DMS53 (cell line): ENCODE data around the gene RTEL1.
"Not testable (repeated sequence)": the region's sequence is repeated elsewhere in the genome, so short reads cannot be mapped to it uniquely, and the experiment has no call there.

Experiments
- DNase-seq: peaks from one replicate; lab custom pipeline; 2025; lab: John Stamatoyannopoulos, UW

Gene RTEL1

DNA sequence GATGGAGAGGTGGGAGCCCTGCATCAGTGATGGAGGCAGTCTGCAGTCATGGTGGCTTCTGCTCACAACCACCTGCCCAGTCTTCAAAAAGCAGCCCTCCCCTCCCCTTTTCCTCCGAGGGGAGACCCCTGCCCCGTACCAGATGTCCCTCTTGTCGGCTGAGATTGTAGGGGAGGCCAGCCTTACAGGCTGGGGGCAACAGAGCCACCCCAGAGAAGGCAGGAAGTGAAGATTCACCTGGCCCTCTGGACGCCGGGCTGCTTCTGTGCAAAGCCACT lies 42.9 kb downstream of the RTEL1 start:
- no peak for DNase-seq

DNA sequence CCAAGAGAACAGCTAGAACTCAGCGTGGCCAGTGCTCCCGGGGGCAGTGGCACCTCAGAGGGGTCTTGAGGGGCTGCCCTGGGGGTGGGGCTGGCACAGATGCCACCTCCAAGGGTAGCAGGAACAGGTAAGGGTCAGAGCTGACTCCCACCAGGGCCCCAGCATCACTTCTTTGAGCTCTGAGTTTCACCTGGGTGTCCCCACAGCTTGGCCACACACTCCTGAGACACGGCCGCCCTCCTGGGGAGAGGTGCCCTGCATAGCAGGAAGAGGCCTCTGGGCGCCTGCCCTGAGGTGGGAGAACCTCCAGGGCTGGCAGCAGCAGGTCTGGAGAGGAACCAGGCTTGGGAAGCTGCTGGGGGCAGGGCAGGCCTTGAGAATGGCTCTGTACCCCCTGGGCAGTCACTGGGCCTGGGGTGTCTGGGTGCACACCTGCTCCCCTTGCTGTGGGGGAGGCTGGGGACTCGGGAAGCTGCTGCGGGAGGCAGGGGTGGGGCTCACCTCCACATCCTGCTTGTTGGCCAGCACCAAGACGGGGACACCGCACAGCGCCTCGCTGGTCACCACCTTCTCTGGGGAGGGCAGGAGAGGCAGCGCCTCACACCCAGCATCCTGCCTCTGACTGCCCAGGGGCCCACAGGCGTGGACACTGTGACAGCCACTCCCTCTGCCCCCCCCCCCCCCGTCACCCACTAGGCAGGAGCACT lies 43.4 kb downstream of the RTEL1 start:
- DNase-seq: no peak

DNA sequence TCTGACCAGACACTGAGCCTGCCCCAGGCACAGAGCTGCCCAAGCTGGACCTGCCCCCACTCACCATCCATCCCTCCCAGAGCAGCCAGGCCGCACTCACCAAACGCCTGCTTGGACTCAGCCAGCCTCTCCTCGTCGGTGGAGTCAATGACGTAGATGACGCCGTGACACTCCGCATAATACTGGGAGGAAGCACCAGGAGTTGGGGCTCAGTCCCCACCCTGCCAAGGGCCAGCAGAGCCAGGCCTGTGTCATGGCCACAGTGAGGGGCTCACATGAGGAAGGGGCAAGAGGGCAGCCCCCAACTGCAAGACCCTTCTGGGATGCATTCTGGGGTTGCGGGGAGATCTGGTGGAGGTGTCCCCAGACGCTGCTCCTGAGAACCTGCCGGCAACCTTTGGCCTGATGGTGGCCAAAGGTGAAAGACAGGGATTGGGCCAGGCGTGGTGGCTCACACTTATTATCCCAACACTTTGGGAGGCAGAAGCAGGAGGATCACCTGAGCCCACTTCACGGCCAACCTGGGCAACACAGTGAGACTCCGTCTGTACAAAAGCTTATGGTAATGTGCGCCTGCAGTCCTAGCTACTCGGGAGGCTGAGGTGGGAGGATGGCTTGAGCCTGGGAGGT lies 44.0 kb downstream of the RTEL1 start:
- no peak for DNase-seq

DNA sequence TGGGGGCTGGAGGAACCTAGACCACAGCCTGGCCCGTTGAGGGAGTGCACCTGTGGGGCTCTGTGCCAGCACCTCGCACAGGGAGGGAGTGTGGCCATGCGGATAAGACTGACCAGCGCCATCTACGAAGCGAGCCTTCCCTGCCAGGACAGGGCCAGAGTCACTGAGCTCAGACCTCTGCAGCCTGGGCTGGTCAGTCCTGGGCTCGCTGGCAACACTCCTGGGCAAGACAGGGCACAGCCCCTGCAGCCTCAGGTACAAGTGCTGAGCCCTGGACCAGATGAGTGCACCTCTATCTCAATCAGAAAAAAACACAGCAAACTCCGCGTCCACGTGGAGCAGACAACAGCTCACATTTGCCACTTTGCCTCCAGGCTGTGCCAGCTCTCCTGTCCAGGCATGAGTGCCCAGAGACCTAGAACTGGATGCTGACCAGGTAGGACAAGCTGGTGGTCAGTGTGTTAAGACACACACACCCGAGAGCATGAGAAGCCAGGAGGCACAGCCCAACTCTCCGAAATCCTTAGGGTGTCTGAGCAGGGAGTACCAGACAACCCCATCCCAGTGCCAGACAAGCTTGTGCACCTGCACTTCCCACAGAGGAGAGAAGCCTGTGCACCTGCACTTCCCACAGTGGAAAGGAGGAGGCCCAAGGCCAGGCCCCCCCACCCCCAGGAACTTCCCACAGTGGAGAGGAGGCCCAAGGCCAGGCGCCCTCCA lies 44.8 kb downstream of the RTEL1 start:
- DNase-seq: no peak

DNA sequence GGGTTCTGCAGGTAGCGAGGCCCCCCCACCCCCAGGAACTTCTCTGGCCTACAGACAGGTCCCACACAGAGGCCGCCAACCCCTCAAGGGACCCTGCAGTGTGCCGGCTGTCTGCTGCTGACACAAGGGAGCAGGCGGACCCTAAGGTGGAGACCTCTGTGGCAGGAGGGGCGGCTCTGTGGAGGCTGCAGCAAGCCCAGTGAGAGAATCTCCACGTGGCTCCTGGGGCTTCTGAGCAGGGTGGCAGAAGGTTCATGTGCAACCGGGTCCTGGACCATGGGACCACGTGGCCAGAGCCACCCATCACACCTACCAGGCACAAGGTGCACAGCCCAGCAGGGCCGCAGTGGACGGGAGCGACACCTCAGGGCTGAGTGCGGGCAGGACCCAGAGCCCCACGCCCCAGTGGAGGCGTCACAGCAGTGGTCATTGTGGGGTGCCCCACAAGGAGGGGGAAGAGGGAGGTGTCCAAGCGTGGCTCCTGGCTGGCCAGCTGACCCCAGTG lies 45.4 kb downstream of the RTEL1 start:
- DNase-seq: no peak

DNA sequence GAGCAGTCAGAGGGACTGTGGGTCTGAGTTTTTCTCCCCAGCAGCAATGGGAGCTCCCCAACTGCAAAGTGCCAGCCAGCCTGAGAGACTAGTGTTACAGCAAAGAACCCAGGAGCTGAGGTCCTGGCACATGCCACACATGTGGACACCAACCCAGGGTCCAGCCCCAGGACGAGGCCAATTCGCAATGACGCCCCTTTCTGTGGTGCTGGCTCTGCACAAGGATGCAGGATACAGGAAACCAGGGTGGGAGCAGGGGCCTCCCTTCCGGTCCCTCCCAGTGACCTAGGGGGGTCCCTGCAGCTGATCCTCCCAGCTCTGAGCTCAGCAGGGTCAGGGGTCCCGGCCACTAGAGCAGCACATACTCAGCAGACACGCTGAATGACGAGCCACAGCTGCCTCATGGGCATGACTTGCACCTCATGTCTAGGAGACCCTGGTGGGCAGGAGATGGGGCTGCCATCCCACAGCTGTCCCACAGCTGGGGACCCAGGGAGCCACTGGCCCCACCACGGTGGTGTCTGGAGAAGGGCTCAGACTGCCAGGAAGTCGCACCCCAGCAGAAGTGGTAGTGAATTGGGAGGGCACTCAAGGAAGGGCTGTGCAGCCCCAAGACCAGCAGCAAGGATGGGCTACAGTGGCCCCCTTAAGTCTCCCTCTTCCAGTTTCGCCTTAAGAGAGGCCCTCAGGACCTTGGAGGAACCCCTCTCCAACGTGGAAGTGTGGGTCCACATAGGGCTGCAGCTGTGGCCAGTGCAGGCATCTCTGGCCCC lies 46.0 kb downstream of the RTEL1 start:
- DNase-seq: no peak

DNA sequence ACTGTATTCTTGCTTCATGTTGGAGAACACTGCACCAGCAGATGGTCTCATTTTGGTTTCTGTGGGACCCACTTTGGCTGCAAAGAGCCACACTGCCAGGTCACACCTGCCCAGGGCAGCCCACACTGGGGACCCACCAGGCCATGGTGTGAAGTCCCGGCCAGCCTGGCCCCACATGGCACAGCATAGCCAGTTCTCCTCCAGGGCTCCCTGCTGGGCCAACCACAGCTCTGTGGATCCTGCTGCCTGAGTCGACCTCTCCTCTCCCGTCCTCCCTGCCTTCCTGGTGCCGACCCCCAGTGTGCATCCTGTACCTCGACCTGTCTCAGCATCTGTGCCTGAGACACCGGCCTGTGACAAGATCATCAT lies 46.6 kb downstream of the RTEL1 start:
- no peak for DNase-seq

DNA sequence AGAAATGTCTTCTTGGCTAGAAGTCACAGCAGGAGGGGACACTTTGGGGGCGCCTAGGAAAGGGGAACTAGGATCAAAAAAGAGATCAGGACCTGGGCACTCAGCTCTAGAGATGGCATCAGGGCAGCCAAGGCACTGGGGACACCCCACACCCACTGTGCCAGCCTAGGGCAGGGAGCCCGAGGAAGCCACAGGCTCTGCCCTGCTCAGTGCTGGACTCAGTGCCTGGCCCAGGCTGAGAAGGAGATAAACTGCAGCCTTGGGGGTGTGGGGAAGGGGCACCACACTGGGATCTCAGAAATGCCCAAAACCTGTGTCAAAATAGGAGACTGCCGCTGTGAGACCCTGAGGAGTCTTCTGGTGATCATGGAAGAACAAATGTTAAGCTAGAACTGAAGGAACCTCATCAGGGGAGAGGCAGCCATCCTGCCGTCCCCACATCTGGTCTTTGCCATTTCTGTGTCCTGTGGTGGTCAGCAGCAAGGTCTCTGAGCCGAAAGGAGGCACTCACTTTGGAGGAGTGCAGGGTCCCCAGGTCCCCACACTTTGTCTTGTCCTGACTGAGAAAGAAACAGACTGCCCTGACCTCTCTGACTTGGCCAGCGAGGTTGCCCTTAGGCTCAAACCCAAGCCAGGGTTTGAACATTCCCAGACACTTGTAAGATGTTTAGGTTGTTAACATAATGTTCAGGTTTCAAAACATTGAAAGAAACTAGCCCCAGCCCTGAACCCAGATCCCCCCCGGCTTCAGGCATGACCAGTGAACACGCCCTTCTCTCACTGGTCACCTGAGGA lies 47.3 kb downstream of the RTEL1 start:
- no peak for DNase-seq

DNA sequence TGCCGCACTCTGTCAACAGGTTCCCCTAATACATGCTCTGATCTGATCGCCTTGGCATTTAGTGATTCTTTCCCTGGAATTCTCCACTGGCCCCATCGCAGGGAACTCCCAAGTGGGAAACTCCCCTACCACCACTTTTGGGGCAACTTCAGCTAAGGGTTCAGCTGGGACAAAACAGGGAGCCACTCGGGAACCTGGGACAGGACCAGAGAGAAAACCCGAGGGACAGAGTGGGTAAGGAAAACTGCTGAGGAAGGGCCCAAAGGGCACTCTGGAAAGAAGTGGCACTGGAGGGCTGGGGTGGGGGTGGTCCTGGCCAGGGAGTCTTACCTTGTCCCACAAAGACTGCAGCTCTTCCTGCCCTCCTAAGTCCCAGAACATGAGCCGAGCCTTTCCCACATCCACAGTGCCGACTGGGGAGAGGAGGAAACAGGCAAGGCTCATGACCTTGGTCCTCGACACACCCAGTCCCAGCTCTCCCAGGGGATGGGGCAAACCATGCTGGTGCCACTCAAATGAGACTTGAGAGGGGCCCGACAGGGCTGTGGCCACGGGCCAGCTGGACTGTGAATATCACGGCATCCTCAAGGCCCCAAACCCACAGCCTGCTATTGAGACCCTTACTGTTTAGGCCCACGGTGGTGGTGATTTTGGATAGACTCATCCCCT lies 48.0 kb downstream of the RTEL1 start:
- no peak for DNase-seq

DNA sequence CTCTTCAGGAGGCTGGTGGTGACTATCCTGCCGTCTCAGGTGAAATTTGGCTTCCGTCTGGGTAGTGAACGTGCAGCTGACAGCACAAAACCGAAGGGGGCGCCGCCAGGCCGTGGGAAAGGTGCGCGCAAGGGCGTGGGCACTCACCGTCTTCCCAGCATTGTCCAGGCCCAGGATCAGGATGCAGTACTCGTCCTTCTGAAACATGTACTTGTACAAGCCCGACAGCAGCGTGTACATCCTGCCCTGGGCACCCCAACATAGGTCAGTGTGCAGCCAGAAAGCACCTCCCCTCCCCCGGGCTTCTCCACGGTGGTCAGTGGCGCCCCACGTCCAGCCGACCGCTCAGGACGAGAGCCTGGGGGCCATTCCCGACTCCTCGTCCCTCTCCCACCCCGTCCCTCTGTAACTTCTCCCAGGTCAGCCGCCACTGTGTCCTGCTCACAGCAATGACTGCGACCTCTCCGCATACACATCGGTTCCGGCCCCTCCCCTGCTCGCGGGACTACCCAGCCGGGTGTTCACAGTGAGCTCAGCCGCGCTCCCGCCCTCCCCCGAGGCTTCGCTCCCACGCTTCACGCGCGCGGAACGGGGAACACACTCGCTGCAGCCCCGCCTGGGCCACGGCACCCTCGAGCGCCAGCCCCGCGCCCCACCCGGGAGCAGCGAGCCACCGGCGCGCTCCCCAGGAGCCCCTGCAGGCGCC lies 48.9 kb downstream of the RTEL1 start:
- DNase-seq: peak; percentile 74

DNA sequence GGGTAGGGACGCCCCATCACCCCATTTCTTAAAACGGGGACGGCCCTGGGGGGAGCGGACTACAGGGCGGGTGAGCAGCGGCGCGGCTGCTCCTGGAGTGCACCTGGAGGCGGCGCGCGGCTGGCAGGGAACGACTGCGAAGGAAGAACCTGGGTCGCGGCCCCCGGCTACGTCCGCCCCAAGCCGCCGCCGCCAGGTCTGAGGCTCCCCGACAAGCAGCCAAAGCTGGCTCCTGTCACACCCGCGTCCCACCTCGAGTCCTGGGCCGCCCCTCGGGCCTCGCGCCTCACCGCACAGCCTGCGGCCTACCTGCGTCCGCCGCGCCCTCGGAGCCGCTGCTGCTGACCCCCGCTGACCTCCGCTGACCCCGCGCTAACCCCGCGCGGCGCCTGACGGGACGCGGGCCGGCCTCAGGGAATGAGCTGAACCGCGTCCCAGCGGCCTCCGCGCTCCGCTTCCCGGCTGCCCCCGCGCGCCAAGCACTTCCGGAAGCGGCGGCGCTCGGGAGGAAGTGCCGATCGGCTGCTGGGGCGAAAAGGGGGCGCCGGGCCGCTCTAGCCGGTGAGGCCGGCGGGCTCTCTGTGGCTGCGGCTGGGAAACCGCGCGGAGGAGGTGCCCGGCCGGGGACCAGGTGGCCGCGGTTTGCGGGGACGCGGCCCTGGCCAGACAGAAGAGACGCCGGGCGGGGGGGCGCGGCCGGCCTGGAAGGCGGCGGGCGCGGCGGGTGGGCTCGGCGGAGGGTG lies 49.6 kb downstream of the RTEL1 start, which contains the start of the genes ARFRP1 and ZGPAT:
Gene ARFRP1 (minus strand): TSS at position 419 of the 743 bp plus-strand sequence. CDS start 885 bp downstream, outside the sequence.
Gene ZGPAT (plus strand): TSS at position 482 of the 743 bp plus-strand sequence. CDS start 542 bp downstream, outside the sequence.
- DNase-seq: peak; percentile 93

DNA sequence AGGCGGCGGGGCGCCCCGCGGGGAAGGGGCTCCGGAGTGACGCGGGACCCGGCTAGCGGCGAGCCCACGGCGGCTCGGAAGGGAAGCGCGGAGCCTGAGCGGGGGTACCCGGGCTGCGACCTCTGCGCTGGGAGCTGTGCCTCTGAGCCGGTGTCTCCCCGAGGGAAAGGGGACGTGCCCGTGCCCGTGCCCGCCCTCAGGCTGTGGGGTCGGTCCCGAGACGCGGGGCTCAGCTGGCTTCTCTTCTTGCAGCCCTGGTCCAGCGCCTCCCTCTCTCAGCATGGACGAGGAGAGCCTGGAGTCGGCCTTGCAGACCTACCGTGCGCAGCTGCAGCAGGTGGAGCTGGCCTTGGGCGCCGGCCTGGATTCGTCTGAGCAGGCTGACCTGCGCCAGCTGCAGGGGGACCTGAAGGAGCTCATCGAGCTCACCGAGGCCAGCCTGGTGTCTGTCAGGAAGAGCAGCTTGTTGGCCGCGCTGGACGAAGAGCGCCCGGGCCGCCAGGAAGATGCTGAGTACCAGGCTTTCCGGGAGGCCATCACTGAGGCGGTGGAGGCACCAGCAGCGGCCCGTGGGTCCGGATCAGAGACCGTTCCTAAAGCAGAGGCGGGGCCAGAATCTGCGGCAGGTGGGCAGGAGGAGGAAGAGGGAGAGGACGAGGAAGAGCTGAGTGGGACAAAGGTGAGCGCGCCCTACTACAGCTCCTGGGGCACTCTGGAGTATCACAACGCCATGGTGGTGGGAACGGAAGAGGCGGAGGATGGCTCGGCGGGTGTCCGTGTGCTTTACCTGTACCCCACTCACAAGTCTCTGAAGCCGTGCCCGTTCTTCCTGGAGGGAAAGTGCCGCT lies 50.4 kb downstream of the RTEL1 start:
- peak; percentile 59 for DNase-seq

DNA sequence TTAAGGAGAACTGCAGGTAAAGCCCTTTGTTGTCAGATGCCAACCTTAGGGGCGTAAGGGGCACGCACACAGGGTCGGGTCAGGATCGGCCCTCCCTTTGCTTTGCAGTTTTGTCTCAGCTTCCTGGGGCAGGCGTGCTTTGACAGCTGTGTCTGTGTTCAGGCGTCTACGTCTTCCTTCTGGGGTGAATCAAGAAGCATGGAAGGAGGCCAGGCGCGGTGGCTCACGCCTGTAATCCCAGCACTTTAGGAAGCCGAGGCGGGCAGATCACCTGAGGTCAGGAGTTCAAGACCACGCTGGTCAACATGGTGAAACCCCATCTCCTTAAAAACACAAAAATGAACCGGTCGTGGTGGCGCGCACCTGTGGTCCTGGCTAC lies 51.0 kb downstream of the RTEL1 start:
- no peak for DNase-seq

DNA sequence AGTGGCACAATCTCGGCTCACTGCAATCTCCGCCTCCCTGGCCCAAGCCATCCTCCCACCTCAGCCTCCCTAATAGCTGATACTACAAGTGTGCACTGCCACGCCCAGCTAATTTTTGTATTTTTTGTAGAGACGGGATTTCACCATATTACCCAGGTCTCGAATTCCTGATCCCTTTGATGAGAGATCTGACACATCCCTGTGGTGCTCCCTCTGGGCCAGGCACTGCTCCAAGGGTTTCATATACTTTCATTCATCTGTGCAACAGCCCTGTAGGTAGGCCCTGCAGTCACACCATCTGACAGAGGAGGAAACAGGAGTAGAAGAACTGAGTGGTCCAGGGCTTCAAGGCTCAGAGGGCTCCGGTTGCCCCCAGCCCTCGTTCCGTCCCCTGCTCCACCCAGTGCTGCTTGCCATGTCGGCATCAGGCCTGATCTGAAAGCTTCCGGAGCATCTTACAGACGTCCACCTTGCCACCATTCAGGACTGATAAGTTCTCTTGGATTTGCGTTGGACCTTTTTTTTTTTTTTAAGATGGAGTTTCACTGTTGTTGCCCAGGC lies 53.1 kb downstream of the RTEL1 start:
- DNase-seq: no peak

DNA sequence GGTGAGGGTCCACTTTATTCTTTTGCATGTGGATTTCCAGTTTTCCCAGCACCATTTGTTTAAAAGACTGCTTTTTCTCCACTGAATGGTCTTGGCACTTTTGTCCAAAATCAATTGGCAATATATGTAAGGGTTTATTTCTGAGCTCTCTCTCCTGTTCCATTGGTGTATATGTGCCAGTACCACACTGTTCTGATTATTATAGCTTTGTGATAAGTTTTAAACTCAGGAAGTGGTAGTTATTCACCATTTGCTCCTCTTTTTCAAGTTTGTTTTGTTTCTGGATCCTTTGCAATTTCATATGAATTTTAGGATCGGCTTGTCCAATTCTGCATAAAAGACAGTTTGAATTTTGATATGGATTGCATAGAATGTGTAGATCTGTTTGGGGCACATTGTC lies 54.1 kb downstream of the RTEL1 start:
- DNase-seq: no peak

DNA sequence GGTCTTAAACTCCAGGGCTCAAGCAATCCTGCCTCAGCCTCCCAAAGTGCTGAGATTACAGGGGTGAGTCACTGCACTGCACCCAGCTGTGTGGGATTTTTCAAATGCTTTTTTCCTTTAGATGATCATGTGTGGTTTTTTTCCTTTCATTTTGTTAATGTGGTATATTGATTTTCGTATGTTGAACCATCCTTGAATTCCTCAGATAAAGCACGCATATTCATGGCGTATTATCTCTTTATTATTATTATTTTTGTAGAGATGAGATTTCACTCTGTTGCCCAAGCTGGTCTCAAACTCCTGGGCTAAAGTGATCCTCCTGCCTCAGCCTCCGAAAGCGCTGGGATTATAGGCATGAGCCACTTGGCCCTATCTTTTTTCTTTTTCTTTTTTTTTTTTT lies 56.7 kb downstream of the RTEL1 start:
- DNase-seq: no peak

DNA sequence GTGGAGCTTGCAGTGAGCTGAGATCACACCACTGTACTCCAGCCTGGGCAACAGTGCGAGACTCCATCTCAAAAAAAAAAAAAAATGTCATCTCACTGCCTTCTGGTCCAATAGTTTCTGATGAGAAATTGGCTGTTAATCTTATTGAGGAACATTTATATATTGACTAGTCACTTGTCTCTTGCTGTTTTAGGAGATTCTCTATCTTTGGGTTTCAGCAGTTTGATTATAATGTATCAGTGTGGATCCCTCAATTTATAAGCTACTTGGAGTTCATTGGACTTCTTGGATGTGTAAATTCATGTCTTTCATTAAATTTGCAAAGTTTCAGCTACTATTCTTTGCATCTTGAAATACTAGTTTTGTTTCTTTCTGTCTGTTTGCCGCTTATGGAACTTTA lies 60.9 kb downstream of the RTEL1 start:
- no peak for DNase-seq

DNA sequence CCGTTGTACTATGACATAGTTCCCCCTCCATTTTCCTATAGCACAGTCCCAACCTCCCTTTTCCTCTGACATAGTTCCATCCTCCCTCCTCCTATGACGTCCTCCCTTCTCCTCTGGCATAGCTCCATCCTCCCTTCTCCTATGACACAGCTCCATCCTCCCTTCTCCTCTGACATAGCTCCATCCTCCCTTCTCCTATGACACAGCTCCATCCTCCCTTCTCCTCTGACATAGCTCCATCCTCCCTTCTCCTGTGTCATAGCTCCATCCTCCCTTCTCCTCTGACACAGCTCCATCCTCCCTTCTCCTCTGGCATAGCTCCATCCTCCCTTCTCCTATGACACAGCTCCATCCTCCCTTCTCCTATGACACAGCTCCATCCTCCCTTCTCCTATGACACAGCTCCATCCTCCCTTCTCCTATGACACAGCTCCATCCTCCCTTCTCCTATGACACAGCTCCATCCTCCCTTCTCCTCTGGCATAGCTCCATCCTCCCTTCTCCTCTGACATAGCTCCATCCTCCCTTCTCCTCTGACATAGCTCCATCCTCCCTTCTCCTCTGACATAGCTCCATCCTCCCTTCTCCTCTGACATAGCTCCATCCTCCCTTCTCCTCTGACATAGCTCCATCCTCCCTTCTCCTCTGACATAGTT lies 65.0 kb downstream of the RTEL1 start:
- DNase-seq: not testable (repeated sequence)
